K562 (cell line): ENCODE data around the gene RAB3IP. TPM values are rescaled to one million over a fixed set of nuclear protein-coding genes. Genes with fewer than 3 reads are reported as not detected.

Experiments used
- ATAC-seq: fragments of 200-7000 bp; cut with Tn5 transposase; 3 replicates; pipeline ENCODE4 v1.9.1; 2020; ENCODE audit warnings: moderate library complexity
- BruUV-seq: library from RNA; stranded (reverse); fragments of 400-500 nt; replicated peaks from 2 replicates; lab custom pipeline; 2021; lab: Mats Ljungman, UMichigan
- CTCF ChIA-PET: fragments of 300-600 bp; formaldehyde crosslinking; extraction: SDS; loops from one replicate; lab custom pipeline; 2021; ENCODE audit warnings: low intra/inter-chr PET ratio; lab: Yijun Ruan, JAX
- POLR2A ChIA-PET: fragments of 300-600, 350-650 bp; sonication (Branson Sonifier 250); formaldehyde crosslinking; extraction: SDS; loops from one replicate; lab custom pipeline; 2021; ENCODE audit warnings: antibody characterized with exemption, inconsistent platforms; lab: Yijun Ruan, JAX
- DNase-seq, 4 experiments: peaks; one replicate each; pipeline versions ENCODE4 v3.0.0 to v3.0.0-alpha.2; 2011 to 2018; ENCODE audit warnings: low spot score in 3 of 4, mixed read lengths in 3 of 4; ENCODE audit errors: extremely low read depth in 1 of 4
- FAIRE-seq: peaks from 2 replicates; lab custom pipeline; 2011; peaks lifted over from hg19 to GRCh38; lab: Jason Lieb, UNC
- H2AFZ ChIP-seq: 2 replicates; pipeline ENCODE4 v1.6.0; 2011; ENCODE audit warnings: low read depth, low read length, control low read depth, inconsistent platforms
- H3K27ac ChIP-seq: fragments of 200-600 bp; 3 replicates; pipeline ENCODE4 v1.8.0; 2011; ENCODE audit warnings: low read depth, mild to moderate bottlenecking, control low read depth, inconsistent platforms, low read length, moderate library complexity, mixed read lengths; ENCODE audit errors: extremely low read depth
- H3K27me3 ChIP-seq, 2 experiments: fragments of 300-600 bp in 1 of 2; 2 replicates in 1 of 2; 3 replicates in 1 of 2; pipeline versions ENCODE4 v1.6.0 to v1.8.0; 2011; ENCODE audit warnings: inconsistent platforms in 2 of 2, low read length in 2 of 2, mild to moderate bottlenecking in 1 of 2, mixed read lengths in 1 of 2, moderate library complexity in 1 of 2; ENCODE audit not compliant: control insufficient read depth in 2 of 2, insufficient read depth in 2 of 2
- H3K36me3 ChIP-seq: fragments of 300-600 bp; 3 replicates; pipeline ENCODE4 v1.8.0; 2011; ENCODE audit warnings: mild to moderate bottlenecking, low read length, inconsistent platforms; ENCODE audit not compliant: control insufficient read depth, insufficient read depth
- H3K4me1 ChIP-seq, 2 experiments: fragments of 200-600 bp in 1 of 2; replicated peaks in 1 of 2; 2 replicates in 1 of 2; 3 replicates in 1 of 2; pipeline versions ENCODE4 v1.5.1 to v1.8.0; 2011; ENCODE audit warnings: inconsistent platforms in 2 of 2, low read length in 2 of 2, mild to moderate bottlenecking in 1 of 2, mixed read lengths in 1 of 2, moderate library complexity in 1 of 2; ENCODE audit not compliant: control insufficient read depth in 2 of 2, insufficient read depth in 2 of 2
- H3K4me2 ChIP-seq: 2 replicates; pipeline ENCODE4 v1.6.1; 2011; ENCODE audit warnings: low read length, control low read depth, inconsistent platforms, mixed read lengths; ENCODE audit not compliant: insufficient read depth
- H3K4me3 ChIP-seq: fragments of 200-600 bp; sonication (generic), shearing (Covaris generic); 2 replicates; pipeline ENCODE4 v1.5.1; 2016; ENCODE audit warnings: control low read depth, inconsistent platforms
- H3K79me2 ChIP-seq: fragments of 200-600 bp; 3 replicates; pipeline ENCODE4 v1.8.0; 2011; ENCODE audit warnings: low read length, inconsistent platforms; ENCODE audit not compliant: control insufficient read depth, insufficient read depth
- H3K9ac ChIP-seq, 2 experiments: 2 replicates each; pipeline versions ENCODE4 v1.6.0 to v1.6.1; 2011; ENCODE audit warnings: low read depth in 2 of 2, low read length in 2 of 2, control low read depth in 1 of 2, inconsistent platforms in 1 of 2, mild to moderate bottlenecking in 1 of 2, mixed read lengths in 1 of 2; ENCODE audit not compliant: insufficient read depth in 1 of 2
- H3K9me1 ChIP-seq: one replicate; pipeline ENCODE4 v1.6.0; 2011; ENCODE audit warnings: inconsistent platforms, mild to moderate bottlenecking, low read length, moderate library complexity; ENCODE audit not compliant: control insufficient read depth, insufficient read depth
- H3K9me3 ChIP-seq: replicated peaks from 2 replicates; pipeline ENCODE4 v1.5.1; 2011; ENCODE audit warnings: low read depth, low read length, inconsistent platforms; ENCODE audit not compliant: control insufficient read depth, insufficient read depth
- H4K20me1 ChIP-seq: replicated peaks from 2 replicates; pipeline ENCODE4 v1.6.1; 2011; ENCODE audit warnings: low read length, inconsistent platforms, mixed read lengths; ENCODE audit not compliant: control insufficient read depth, insufficient read depth
- NCOA1 ChIP-seq: fragments of 450-650 bp; IDR thresholded peaks from 2 replicates; pipeline ENCODE4 v1.6.1; 2016; ENCODE audit warnings: low read depth
- SMARCA5 ChIP-seq: fragments of 450-650 bp; IDR thresholded peaks from 2 replicates; pipeline ENCODE4 v1.6.1; 2016
- TAF15 ChIP-seq: fragments of 200-400 bp; formaldehyde crosslinking; IDR thresholded peaks from 2 replicates; pipeline ENCODE4 v1.6.1; 2017; ENCODE audit warnings: mild to moderate bottlenecking, low read depth, low read length, moderate library complexity
- WHSC1 ChIP-seq: IDR thresholded peaks from one replicate; pipeline ENCODE4 v1.6.1; 2012; ENCODE audit warnings: low read length, control low read depth, inconsistent platforms
- ZC3H8 ChIP-seq: fragments of 450-650 bp; IDR thresholded peaks from 2 replicates; pipeline ENCODE4 v1.6.1; 2017
- ZKSCAN1 ChIP-seq: fragments of 150-350 bp; IDR thresholded peaks from 2 replicates; pipeline ENCODE4 v1.6.1; 2016; ENCODE audit warnings: low read depth, low read length
- WGBS: fragments of 100-300 bp; shearing (Covaris generic); methylation state at CpG from one replicate; pipeline ENCODE4 v1.1.6; 2016; ENCODE audit warnings: low coverage, mixed read lengths; ENCODE audit not compliant: insufficient coverage; ENCODE audit errors: missing lambda C conversion rate; 5-methylcytosine and 5-hydroxymethylcytosine counted together
- in situ Hi-C: fragments of 300-500 bp; cut with MboI; formaldehyde crosslinking; loops from 4 replicates; pipeline ENCODE4 v1.15.0; 2018; ENCODE audit warnings: inconsistent platforms, mixed read lengths
- intact Hi-C: fragments of 100-400 bp; cut with micrococcal nuclease; formaldehyde crosslinking; loops from 2 replicates; pipeline ENCODE4 v1.14.2; 2022
- polyA plus RNA-seq, 8 experiments: library from polyadenylated mRNA; depleted of rRNA in 4 of 8; stranded (reverse) in 5 of 8; unstranded in 3 of 8; fragments of >200 nt; fragmentation: Nextera tagmentation in 2 of 8; fragmentation: Illumina TruSeq in 1 of 8; extraction: Ambion mirVana in 2 of 8; extraction: Trizol in 1 of 8; gene quantifications; 2 replicates each; pipeline versions ENCODE4 v1.2.1 to v1.2.3, GENCODE V29; 2011 to 2014; ENCODE audit warnings: inconsistent platforms in 1 of 8, missing spikeins in 1 of 8
- total RNA-seq, 7 experiments: library from RNA; depleted of rRNA in 6 of 7; stranded (reverse); fragments of >200 nt in 6 of 7; fragmentation: Illumina TruSeq in 2 of 7; extraction: Trizol in 2 of 7; gene quantifications; 2 replicates each; pipeline versions ENCODE4 v1.2.1 to v1.2.3, GENCODE V29; 2011 to 2021; ENCODE audit warnings: low replicate concordance in 1 of 7
- TF ChIP-seq, protein P1 (sequence below): sonication (generic); formaldehyde crosslinking; IDR thresholded peaks from 2 replicates; pipeline ENCODE4 v1.8.0; 2023; ENCODE audit warnings: mild to moderate bottlenecking, missing genetic modification reagents
- TF ChIP-seq, protein P2 (sequence below): fragments of 200-400 bp; formaldehyde crosslinking; IDR thresholded peaks from 2 replicates; pipeline ENCODE4 v1.6.1; 2017; ENCODE audit warnings: mild to moderate bottlenecking, low read depth, low read length, moderate library complexity
- TF ChIP-seq, protein P3 (sequence below): fragments of 450-650 bp; conservative IDR thresholded peaks from 2 replicates; pipeline ENCODE4 v1.6.1; 2016; ENCODE audit warnings: missing genetic modification characterization, low read depth, mild to moderate bottlenecking, control low read depth, missing compliant biosample characterization

The RAB3IP gene
- total and polyA plus RNA-seq, 9 of the 15 experiments (the other 6 are each of a cell fraction or from before 2014, with no cell fraction given) = 5.6 to 25.5 (median 11.3) TPM

DNA sequence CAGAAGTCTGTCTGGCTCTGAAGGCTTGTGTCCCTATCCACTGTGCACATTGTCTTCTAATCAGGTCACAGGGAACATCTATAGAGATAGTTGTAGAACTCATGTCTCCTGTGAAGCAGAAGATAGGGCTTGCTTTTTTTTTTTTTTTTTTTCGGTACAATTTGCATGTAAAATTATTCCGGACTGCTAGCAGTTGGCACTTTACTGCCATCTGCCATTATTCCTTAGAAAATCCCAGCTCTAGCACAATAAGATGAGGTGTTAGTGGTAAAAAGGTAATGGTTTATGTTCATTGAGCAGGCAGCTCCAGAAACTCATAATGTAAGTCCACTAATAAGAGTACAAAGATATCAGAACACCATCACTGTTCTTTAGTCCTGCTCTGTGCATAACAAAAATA, 95.0 kb downstream of the RAB3IP start:
- Histone ChIP-seq H3K4me3 (no peak overlapping the region), H3K9ac (no peak overlapping the region), H4K20me1 (no peaks in the 10 kb centered on the region), H3K27ac (no peak overlapping the region), H2AFZ (no peak overlapping the region), H3K9me3 (no peaks in the 10 kb centered on the region), H3K4me1 (no peaks in the 10 kb centered on the region; a peak in 1 of 5 replicates), H3K4me2 (no peak overlapping the region), H3K79me2 (no peaks in the 10 kb centered on the region), H3K27me3 (peaks cover 9 to 11% of the 10 kb centered on the region in 2 experiments), H3K9me1 (no peaks in the 10 kb centered on the region), H3K36me3 (no peaks in the 10 kb centered on the region)
- no peak for DNase-seq
- WGBS = no CpG with 5 or more reads among the region's 2 CpGs
- no peak for ATAC-seq
- intact Hi-C loops (no loop called here), in situ Hi-C loops (no loop called here)
- ChIA-PET CTCF (no interaction called here), POLR2A (no interaction called here)
- no peak for FAIRE-seq
- TF ChIP-seq TAF15 = no peak
- TF ChIP-seq, protein P1, sequence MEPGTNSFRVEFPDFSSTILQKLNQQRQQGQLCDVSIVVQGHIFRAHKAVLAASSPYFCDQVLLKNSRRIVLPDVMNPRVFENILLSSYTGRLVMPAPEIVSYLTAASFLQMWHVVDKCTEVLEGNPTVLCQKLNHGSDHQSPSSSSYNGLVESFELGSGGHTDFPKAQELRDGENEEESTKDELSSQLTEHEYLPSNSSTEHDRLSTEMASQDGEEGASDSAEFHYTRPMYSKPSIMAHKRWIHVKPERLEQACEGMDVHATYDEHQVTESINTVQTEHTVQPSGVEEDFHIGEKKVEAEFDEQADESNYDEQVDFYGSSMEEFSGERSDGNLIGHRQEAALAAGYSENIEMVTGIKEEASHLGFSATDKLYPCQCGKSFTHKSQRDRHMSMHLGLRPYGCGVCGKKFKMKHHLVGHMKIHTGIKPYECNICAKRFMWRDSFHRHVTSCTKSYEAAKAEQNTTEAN (CRISPR knock-in tag) = no peak
- no peak for TF ChIP-seq SMARCA5
- TF ChIP-seq, protein P2, sequence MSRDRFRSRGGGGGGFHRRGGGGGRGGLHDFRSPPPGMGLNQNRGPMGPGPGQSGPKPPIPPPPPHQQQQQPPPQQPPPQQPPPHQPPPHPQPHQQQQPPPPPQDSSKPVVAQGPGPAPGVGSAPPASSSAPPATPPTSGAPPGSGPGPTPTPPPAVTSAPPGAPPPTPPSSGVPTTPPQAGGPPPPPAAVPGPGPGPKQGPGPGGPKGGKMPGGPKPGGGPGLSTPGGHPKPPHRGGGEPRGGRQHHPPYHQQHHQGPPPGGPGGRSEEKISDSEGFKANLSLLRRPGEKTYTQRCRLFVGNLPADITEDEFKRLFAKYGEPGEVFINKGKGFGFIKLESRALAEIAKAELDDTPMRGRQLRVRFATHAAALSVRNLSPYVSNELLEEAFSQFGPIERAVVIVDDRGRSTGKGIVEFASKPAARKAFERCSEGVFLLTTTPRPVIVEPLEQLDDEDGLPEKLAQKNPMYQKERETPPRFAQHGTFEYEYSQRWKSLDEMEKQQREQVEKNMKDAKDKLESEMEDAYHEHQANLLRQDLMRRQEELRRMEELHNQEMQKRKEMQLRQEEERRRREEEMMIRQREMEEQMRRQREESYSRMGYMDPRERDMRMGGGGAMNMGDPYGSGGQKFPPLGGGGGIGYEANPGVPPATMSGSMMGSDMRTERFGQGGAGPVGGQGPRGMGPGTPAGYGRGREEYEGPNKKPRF = no peak
- TF ChIP-seq, protein P3, sequence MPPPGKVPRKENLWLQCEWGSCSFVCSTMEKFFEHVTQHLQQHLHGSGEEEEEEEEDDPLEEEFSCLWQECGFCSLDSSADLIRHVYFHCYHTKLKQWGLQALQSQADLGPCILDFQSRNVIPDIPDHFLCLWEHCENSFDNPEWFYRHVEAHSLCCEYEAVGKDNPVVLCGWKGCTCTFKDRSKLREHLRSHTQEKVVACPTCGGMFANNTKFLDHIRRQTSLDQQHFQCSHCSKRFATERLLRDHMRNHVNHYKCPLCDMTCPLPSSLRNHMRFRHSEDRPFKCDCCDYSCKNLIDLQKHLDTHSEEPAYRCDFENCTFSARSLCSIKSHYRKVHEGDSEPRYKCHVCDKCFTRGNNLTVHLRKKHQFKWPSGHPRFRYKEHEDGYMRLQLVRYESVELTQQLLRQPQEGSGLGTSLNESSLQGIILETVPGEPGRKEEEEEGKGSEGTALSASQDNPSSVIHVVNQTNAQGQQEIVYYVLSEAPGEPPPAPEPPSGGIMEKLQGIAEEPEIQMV (tag) = no peak
- TF ChIP-seq NCOA1 = no peak
- no peak for TF ChIP-seq ZC3H8
- TF ChIP-seq ZKSCAN1 = no peak
- no peak for TF ChIP-seq WHSC1
- BruUV-seq = no TSS peak
